ENCODE data around the gene IFT172. TPM values are rescaled to one million over a fixed set of nuclear protein-coding genes. Genes with fewer than 3 reads are reported as not detected.

Gene IFT172
- total and polyA plus RNA-seq, 2 experiments from 2014 or later = 9.1 to 17.6 TPM

DNA sequence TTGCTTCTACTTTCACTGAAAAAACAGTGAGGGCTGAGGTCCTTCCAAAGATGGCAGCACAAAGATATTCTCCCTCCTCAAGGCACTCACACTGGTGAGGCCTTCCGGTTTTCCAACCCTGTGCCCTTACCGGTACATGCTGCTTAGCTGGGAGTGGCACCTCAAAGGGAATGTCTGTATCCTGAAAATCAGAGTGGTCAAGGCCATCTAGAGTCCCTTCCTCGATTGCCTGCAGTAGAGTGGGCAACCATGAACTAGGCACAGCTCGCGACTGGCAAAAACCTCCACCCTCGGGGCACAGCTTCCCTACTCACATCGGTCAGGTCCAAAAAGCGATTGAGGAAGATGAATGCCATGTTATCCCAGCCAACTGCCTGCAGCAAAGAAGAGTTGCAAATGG, 43.9 kb downstream of the IFT172 start (continued):
- TF ChIP-seq REST (IDR thresholded peaks at IDR 0.05; ENCODE audit: unreplicated experiment) = no peak
- no peak for TF ChIP-seq ZNF114 (CRISPR knock-in tag; IDR thresholded peaks at IDR 0.05)
- TF ChIP-seq, protein P1, sequence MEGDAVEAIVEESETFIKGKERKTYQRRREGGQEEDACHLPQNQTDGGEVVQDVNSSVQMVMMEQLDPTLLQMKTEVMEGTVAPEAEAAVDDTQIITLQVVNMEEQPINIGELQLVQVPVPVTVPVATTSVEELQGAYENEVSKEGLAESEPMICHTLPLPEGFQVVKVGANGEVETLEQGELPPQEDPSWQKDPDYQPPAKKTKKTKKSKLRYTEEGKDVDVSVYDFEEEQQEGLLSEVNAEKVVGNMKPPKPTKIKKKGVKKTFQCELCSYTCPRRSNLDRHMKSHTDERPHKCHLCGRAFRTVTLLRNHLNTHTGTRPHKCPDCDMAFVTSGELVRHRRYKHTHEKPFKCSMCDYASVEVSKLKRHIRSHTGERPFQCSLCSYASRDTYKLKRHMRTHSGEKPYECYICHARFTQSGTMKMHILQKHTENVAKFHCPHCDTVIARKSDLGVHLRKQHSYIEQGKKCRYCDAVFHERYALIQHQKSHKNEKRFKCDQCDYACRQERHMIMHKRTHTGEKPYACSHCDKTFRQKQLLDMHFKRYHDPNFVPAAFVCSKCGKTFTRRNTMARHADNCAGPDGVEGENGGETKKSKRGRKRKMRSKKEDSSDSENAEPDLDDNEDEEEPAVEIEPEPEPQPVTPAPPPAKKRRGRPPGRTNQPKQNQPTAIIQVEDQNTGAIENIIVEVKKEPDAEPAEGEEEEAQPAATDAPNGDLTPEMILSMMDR (conservative IDR thresholded peaks at IDR 0.05; ENCODE audit: low read depth in 2 of 2) = no peak
- no peak for TF ChIP-seq EZH2phosphoT487 (IDR thresholded peaks at IDR 0.05; ENCODE audit: unreplicated experiment)

DNA sequence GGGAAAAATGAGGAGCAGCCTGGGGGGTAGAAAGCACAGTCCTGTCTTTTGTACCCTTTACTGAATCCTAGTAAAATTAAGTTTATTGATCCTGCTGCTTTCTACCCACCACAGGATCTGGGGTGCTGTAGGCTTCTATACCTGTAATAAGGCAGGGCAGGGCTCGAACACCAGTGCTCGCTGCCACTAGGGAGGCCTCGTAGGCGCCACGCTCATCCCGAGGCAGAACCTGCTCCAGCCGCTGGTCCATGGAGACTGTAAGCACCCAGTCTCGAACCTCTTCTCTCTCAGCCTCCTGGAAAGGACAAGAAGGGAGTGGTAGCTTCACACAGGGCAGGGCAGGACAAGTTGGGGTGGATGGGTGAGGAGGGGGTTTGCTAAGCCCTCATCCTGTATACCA, 44.4 kb downstream of the IFT172 start:
- H4K20me1 ChIP-seq (replicated peaks; ENCODE audit: insufficient read depth) = no peaks in the 10 kb centered on the region; the same call in 1 of the 2 replicates
- H3K4me2 ChIP-seq = no peak overlapping the region
- peaks cover 21% of the 10 kb centered on the region for H3F3A ChIP-seq (replicated peaks; ENCODE audit: low read depth)
- H2AFZ ChIP-seq = no peak overlapping the region
- no peaks in the 10 kb centered on the region for H3K27me3 ChIP-seq (ENCODE audit: insufficient read depth)
- no peak overlapping the region for H3K27ac ChIP-seq (ENCODE audit: low read depth)
- H3K9me2 ChIP-seq (ENCODE audit: insufficient read depth) = no peaks in the 10 kb centered on the region
- Mint-ChIP-seq H3K27ac (no peak overlapping the region), H3K36me3 (ENCODE audit: low read depth) (peaks cover 33% of the 10 kb centered on the region), H3K9me3 (no peaks in the 10 kb centered on the region), H3K4me3 (no peak overlapping the region), H3K4me1 (peaks cover 16% of the 10 kb centered on the region), H3K27me3 (ENCODE audit: insufficient read depth, low read depth, poor library complexity) (peaks cover 8% of the 10 kb centered on the region)
- H3K4me3 ChIP-seq = no peak overlapping the region
- peaks cover 6% of the 10 kb centered on the region; the same call in 1 of the 2 replicates for H3K36me3 ChIP-seq (ENCODE audit: insufficient read depth)
- DNase-seq (ENCODE audit: low spot score) (no peak), ATAC-seq (no peak)
- peaks cover 7% of the 10 kb centered on the region for H3K4me1 ChIP-seq (ENCODE audit: insufficient read depth)
- no peaks in the 10 kb centered on the region; the same call in 1 of the 2 replicates for H3K79me2 ChIP-seq (replicated peaks; ENCODE audit: insufficient read depth)
- TF ChIP-seq ZNF114 (CRISPR knock-in tag; IDR thresholded peaks at IDR 0.05) (no peak), POLR2AphosphoS5 (IDR thresholded peaks at IDR 0.05; ENCODE audit: low read depth) (no peak), EZH2 (IDR thresholded peaks at IDR 0.05; ENCODE audit: low read depth, unreplicated experiment) (no peak), NANOG (IDR thresholded peaks at IDR 0.05; ENCODE audit: borderline replicate concordance) (no peak), STAT1 (IDR thresholded peaks at IDR 0.05; ENCODE audit: unreplicated experiment) (no peak), ZNF331 (CRISPR knock-in tag; IDR thresholded peaks at IDR 0.05; ENCODE audit: low read depth) (no peak), JUNB (IDR thresholded peaks at IDR 0.05; ENCODE audit: unreplicated experiment) (no peak), EZH2phosphoT487 (IDR thresholded peaks at IDR 0.05; ENCODE audit: unreplicated experiment) (no peak)
- TF ChIP-seq, protein P2, sequence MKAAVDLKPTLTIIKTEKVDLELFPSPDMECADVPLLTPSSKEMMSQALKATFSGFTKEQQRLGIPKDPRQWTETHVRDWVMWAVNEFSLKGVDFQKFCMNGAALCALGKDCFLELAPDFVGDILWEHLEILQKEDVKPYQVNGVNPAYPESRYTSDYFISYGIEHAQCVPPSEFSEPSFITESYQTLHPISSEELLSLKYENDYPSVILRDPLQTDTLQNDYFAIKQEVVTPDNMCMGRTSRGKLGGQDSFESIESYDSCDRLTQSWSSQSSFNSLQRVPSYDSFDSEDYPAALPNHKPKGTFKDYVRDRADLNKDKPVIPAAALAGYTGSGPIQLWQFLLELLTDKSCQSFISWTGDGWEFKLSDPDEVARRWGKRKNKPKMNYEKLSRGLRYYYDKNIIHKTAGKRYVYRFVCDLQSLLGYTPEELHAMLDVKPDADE (IDR thresholded peaks at IDR 0.05) = no peak
- TF ChIP-seq, protein P3, sequence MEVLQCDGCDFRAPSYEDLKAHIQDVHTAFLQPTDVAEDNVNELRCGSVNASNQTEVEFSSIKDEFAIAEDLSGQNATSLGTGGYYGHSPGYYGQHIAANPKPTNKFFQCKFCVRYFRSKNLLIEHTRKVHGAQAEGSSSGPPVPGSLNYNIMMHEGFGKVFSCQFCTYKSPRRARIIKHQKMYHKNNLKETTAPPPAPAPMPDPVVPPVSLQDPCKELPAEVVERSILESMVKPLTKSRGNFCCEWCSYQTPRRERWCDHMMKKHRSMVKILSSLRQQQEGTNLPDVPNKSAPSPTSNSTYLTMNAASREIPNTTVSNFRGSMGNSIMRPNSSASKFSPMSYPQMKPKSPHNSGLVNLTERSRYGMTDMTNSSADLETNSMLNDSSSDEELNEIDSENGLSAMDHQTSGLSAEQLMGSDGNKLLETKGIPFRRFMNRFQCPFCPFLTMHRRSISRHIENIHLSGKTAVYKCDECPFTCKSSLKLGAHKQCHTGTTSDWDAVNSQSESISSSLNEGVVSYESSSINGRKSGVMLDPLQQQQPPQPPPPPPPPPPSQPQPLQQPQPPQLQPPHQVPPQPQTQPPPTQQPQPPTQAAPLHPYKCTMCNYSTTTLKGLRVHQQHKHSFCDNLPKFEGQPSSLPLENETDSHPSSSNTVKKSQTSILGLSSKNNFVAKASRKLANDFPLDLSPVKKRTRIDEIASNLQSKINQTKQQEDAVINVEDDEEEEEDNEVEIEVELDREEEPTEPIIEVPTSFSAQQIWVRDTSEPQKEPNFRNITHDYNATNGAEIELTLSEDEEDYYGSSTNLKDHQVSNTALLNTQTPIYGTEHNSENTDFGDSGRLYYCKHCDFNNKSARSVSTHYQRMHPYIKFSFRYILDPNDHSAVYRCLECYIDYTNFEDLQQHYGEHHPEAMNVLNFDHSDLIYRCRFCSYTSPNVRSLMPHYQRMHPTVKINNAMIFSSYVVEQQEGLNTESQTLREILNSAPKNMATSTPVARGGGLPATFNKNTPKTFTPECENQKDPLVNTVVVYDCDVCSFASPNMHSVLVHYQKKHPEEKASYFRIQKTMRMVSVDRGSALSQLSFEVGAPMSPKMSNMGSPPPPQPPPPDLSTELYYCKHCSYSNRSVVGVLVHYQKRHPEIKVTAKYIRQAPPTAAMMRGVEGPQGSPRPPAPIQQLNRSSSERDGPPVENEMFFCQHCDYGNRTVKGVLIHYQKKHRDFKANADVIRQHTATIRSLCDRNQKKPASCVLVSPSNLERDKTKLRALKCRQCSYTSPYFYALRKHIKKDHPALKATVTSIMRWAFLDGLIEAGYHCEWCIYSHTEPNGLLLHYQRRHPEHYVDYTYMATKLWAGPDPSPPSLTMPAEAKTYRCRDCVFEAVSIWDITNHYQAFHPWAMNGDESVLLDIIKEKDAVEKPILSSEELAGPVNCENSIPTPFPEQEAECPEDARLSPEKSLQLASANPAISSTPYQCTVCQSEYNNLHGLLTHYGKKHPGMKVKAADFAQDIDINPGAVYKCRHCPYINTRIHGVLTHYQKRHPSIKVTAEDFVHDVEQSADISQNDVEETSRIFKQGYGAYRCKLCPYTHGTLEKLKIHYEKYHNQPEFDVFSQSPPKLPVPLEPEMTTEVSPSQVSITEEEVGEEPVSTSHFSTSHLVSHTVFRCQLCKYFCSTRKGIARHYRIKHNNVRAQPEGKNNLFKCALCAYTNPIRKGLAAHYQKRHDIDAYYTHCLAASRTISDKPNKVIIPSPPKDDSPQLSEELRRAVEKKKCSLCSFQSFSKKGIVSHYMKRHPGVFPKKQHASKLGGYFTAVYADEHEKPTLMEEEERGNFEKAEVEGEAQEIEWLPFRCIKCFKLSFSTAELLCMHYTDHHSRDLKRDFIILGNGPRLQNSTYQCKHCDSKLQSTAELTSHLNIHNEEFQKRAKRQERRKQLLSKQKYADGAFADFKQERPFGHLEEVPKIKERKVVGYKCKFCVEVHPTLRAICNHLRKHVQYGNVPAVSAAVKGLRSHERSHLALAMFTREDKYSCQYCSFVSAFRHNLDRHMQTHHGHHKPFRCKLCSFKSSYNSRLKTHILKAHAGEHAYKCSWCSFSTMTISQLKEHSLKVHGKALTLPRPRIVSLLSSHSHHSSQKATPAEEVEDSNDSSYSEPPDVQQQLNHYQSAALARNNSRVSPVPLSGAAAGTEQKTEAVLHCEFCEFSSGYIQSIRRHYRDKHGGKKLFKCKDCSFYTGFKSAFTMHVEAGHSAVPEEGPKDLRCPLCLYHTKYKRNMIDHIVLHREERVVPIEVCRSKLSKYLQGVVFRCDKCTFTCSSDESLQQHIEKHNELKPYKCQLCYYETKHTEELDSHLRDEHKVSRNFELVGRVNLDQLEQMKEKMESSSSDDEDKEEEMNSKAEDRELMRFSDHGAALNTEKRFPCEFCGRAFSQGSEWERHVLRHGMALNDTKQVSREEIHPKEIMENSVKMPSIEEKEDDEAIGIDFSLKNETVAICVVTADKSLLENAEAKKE (CRISPR knock-in tag; IDR thresholded peaks at IDR 0.05) = no peak
